Naive thymus-derived CD4-positive, alpha-beta T cell (primary cell): Measurements from ENCODE around the gene COL6A1. TPM values are rescaled to one million over a fixed set of nuclear protein-coding genes. Genes with fewer than 3 reads are reported as not detected.

Experiments used
- ATAC-seq: fragments of 150-1000 bp; cut with Tn5 transposase; 2 replicates; pipeline ENCODE4 v1.10.0; 2021; ENCODE audit warnings: mild to moderate bottlenecking, moderate library complexity
- CTCF ChIA-PET: fragments of 350-600 bp; sonication (Branson Sonifier 250); formaldehyde crosslinking; loops from one replicate; lab custom pipeline; 2021; ENCODE audit warnings: antibody characterized with exemption; lab: Charles Lee
- POLR2A ChIA-PET: fragments of 350-600 bp; sonication (Branson Sonifier 250); formaldehyde crosslinking; loops from one replicate; lab custom pipeline; 2021; ENCODE audit warnings: antibody characterized with exemption, inconsistent platforms; lab: Charles Lee
- DNase-seq, 9 donors: peaks; one replicate each; pipeline versions ENCODE4 v3.0.0 to v3.0.0-alpha.2; 2020 to 2022; ENCODE audit warnings: mixed read lengths in 1 of 9
- H3K27ac ChIP-seq: one replicate; pipeline ENCODE4 v1.7.0; 2013; ENCODE audit warnings: mild to moderate bottlenecking, low read depth, low read length, moderate library complexity
- H3K27me3 ChIP-seq, 2 donors: one replicate each; pipeline ENCODE4 v1.7.0; 2013; ENCODE audit warnings: low read length in 2 of 2, mild to moderate bottlenecking in 2 of 2, moderate library complexity in 2 of 2; ENCODE audit not compliant: control insufficient read depth in 2 of 2, insufficient read depth in 2 of 2
- H3K36me3 ChIP-seq, 3 experiments: 1 replicate in 2 of 3; 2 replicates in 1 of 3; pipeline ENCODE4 v1.7.0; 2013; ENCODE audit warnings: low read length in 3 of 3, mild to moderate bottlenecking in 3 of 3, moderate library complexity in 1 of 3; ENCODE audit not compliant: insufficient read depth in 3 of 3, control insufficient read depth in 2 of 3
- H3K4me1 ChIP-seq, 2 donors: one replicate each; pipeline ENCODE4 v1.7.0; 2013; ENCODE audit warnings: low read length in 2 of 2, mild to moderate bottlenecking in 2 of 2, moderate library complexity in 1 of 2; ENCODE audit not compliant: control insufficient read depth in 2 of 2, insufficient read depth in 2 of 2
- H3K4me3 ChIP-seq: 2 replicates; pipeline ENCODE4 v1.7.0; 2013; ENCODE audit warnings: mild to moderate bottlenecking, low read length
- H3K9me3 ChIP-seq, 3 experiments: 1 replicate in 2 of 3; 2 replicates in 1 of 3; pipeline ENCODE4 v1.7.0; 2013; ENCODE audit warnings: low read length in 3 of 3; ENCODE audit not compliant: control insufficient read depth in 2 of 3
- H3K27ac Mint-ChIP-seq, 9 donors: one replicate each; pipeline ENCODE4 v1.8.0; 2020 to 2022; ENCODE audit warnings: mixed read lengths in 9 of 9, mild to moderate bottlenecking in 8 of 9, moderate library complexity in 5 of 9, inconsistent platforms in 2 of 9
- H3K27me3 Mint-ChIP-seq, 5 donors: one replicate each; pipeline ENCODE4 v1.8.0; 2021 to 2022; ENCODE audit warnings: mixed read lengths in 5 of 5, mild to moderate bottlenecking in 1 of 5
- H3K36me3 Mint-ChIP-seq, 5 donors: one replicate each; pipeline ENCODE4 v1.8.0; 2020 to 2022; ENCODE audit warnings: mixed read lengths in 5 of 5, mild to moderate bottlenecking in 3 of 5, inconsistent platforms in 1 of 5
- H3K4me1 Mint-ChIP-seq, 7 donors: one replicate each; pipeline ENCODE4 v1.8.0; 2020 to 2022; ENCODE audit warnings: mixed read lengths in 7 of 7, mild to moderate bottlenecking in 3 of 7, inconsistent platforms in 1 of 7
- H3K4me3 Mint-ChIP-seq, 10 donors: one replicate each; pipeline ENCODE4 v1.8.0; 2020 to 2022; ENCODE audit warnings: mild to moderate bottlenecking in 10 of 10, mixed read lengths in 10 of 10, moderate library complexity in 6 of 10, inconsistent platforms in 2 of 10
- H3K9me3 Mint-ChIP-seq, 11 donors: one replicate each; pipeline ENCODE4 v1.8.0; 2020 to 2022; ENCODE audit warnings: mixed read lengths in 11 of 11, mild to moderate bottlenecking in 4 of 11, inconsistent platforms in 1 of 11, moderate library complexity in 1 of 11
- intact Hi-C, 2 donors: fragments of 100-400 bp; cut with micrococcal nuclease; formaldehyde crosslinking; loops; one replicate each; pipeline ENCODE4 v1.15.1; 2023
- polyA plus RNA-seq, 2 donors: library from polyadenylated mRNA; unstranded; fragments of 300-500 nt; fragmentation: Illumina TruSeq; gene quantifications; one replicate each; pipeline ENCODE4 v1.2.3, GENCODE V29; 2021
- total RNA-seq, 6 experiments: library from RNA in 5 of 6; stranded (reverse) in 5 of 6; gene quantifications; 1 replicate in 5 of 6; 2 replicates in 1 of 6; pipeline ENCODE4 v1.2.3 and lab custom pipeline; 2021 to 2026

Gene COL6A1
- total and polyA plus RNA-seq, 7 experiments from 2014 or later, result 0.22 to 17.1 (median 6.0) TPM

- ATAC-seq, result no peak
Observed at GRCh38 chr21:46017695-46018094, 36.1 kb downstream of the COL6A1 start.

GRCh38 chr21:46018615-46019014 lies 37.0 kb downstream of the COL6A1 start:
- peaks cover 35 to 51% (median 51%) of the 10 kb centered on the region in 5 donors for H3K27me3 Mint-ChIP-seq

More at GRCh38 chr21:46017695-46018094, 36.1 kb downstream of the COL6A1 start:
- H3K4me3 ChIP-seq, result no peak overlapping the region
- no peak overlapping the region for H3K27ac Mint-ChIP-seq
- H3K4me3 Mint-ChIP-seq, result no peak overlapping the region
- ChIA-PET POLR2A (no interaction called here), CTCF (no interaction called here)
- intact Hi-C loops, result no loop called here
- no peaks in the 10 kb centered on the region for H3K36me3 ChIP-seq
- no peak overlapping the region for H3K27ac ChIP-seq
- no peaks in the 10 kb centered on the region for H3K9me3 ChIP-seq
- peaks cover 35 to 57% (median 51%) of the 10 kb centered on the region in 5 donors for H3K27me3 Mint-ChIP-seq
- H3K27me3 ChIP-seq, result no peaks in the 10 kb centered on the region
- H3K9me3 Mint-ChIP-seq, result no peaks in the 10 kb centered on the region
- no peaks in the 10 kb centered on the region for H3K4me1 ChIP-seq
- no peak for DNase-seq
- no peaks in the 10 kb centered on the region for H3K4me1 Mint-ChIP-seq
- H3K36me3 Mint-ChIP-seq, result no peaks in the 10 kb centered on the region

DNA sequence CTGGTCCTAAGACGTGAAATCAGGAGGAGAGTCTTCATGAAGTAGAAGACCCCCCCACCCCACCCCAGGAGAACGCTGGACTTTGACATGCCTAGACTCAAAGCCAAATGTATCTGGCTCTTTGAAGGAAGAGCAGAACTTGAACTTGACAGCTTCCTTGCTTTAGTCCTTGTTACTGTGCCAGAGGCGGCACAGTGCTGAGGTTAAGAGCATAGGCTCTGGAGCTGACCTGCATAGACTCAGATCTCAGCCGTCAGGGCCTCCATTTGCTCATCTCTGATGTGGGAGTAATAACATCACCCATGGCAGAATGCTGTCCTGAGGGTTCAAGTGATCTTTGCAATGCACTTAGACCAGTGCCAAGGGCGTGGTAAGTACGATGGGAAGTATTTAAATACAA lies 39.0 kb downstream of the COL6A1 start:
- H3K36me3 ChIP-seq, result no peaks in the 10 kb centered on the region
- ATAC-seq (no peak), DNase-seq (no peak)
- no peak overlapping the region for H3K4me3 ChIP-seq
- no peaks in the 10 kb centered on the region for H3K4me1 ChIP-seq
- H3K27ac ChIP-seq, result no peak overlapping the region
- Mint-ChIP-seq H3K36me3 (no peaks in the 10 kb centered on the region), H3K27ac (no peak overlapping the region), H3K27me3 (peaks cover 35 to 51% (median 44%) of the 10 kb centered on the region in 5 donors), H3K4me1 (no peaks in the 10 kb centered on the region), H3K9me3 (no peaks in the 10 kb centered on the region), H3K4me3 (no peak overlapping the region)
- intact Hi-C loops, result no loop called here
- H3K9me3 ChIP-seq, result no peaks in the 10 kb centered on the region
- ChIA-PET POLR2A (no interaction called here), CTCF (no interaction called here)
- no peaks in the 10 kb centered on the region for H3K27me3 ChIP-seq

More at GRCh38 chr21:46018615-46019014, 37.0 kb downstream of the COL6A1 start:
- no peak overlapping the region for H3K27ac Mint-ChIP-seq
- no peaks in the 10 kb centered on the region for H3K4me1 Mint-ChIP-seq
- Histone ChIP-seq H3K9me3 (no peaks in the 10 kb centered on the region), H3K4me1 (no peaks in the 10 kb centered on the region), H3K27ac (no peak overlapping the region), H3K27me3 (no peaks in the 10 kb centered on the region), H3K4me3 (no peak overlapping the region), H3K36me3 (no peaks in the 10 kb centered on the region)
- no peak for DNase-seq
- ChIA-PET CTCF (no interaction called here), POLR2A (no interaction called here)
- H3K36me3 Mint-ChIP-seq, result no peaks in the 10 kb centered on the region
- intact Hi-C loops, result no loop called here
- H3K9me3 Mint-ChIP-seq, result no peaks in the 10 kb centered on the region
- no peak for ATAC-seq
- no peak overlapping the region for H3K4me3 Mint-ChIP-seq

- Mint-ChIP-seq H3K4me1 (no peaks in the 10 kb centered on the region), H3K27ac (no peak overlapping the region), H3K4me3 (no peak overlapping the region), H3K27me3 (peaks cover 36 to 45% (median 40%) of the 10 kb centered on the region in 5 donors), H3K9me3 (no peaks in the 10 kb centered on the region), H3K36me3 (no peaks in the 10 kb centered on the region)
- intact Hi-C loops, result no loop called here
- Histone ChIP-seq H3K9me3 (no peaks in the 10 kb centered on the region), H3K27ac (no peak overlapping the region), H3K4me3 (no peak overlapping the region), H3K4me1 (no peaks in the 10 kb centered on the region), H3K27me3 (no peaks in the 10 kb centered on the region), H3K36me3 (no peaks in the 10 kb centered on the region)
- ChIA-PET POLR2A (no interaction called here), CTCF (no interaction called here)
- no peak for DNase-seq
- ATAC-seq, result no peak
Observed at GRCh38 chr21:46021398-46021797, 39.8 kb downstream of the COL6A1 start.

DNA sequence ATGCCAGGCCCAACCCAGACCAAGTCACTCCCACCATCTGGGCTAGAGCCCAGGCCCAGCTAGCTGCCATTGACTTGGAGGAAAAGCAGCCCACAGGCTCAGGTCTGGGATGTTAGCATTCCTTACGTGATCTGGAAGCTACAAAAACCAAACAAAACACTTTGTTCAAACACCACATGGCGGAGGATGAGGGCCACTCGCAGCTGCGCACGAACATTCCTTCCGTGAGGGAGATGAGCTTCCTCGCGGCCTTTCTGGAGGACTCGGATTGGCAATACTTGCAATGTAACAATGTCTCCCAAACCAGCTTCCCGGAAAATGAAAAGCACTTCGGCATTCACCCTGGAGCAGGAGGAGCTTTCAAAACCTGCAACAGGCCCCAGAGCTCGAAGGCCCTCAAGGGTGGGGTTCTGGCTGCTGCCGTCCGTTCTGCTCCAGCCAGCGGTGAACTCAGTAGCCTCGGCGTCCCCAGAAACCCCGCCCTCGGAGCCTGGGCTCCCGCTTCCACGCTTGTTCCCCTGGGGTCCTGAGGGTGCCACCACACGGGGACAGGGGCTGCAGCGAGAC lies 40.5 kb downstream of the COL6A1 start:
- POLR2A ChIA-PET, result no interaction called here
- peaks cover 30 to 39% (median 35%) of the 10 kb centered on the region in 5 donors for H3K27me3 Mint-ChIP-seq
- H3K9me3 Mint-ChIP-seq, result no peaks in the 10 kb centered on the region
- Histone ChIP-seq H3K9me3 (no peaks in the 10 kb centered on the region), H3K27ac (no peak overlapping the region), H3K4me3 (no peak overlapping the region), H3K27me3 (no peaks in the 10 kb centered on the region), H3K4me1 (no peaks in the 10 kb centered on the region), H3K36me3 (no peaks in the 10 kb centered on the region)
- CTCF ChIA-PET, result no interaction called here
- no peaks in the 10 kb centered on the region for H3K36me3 Mint-ChIP-seq
- no peak for ATAC-seq
- no peak overlapping the region for H3K4me3 Mint-ChIP-seq
- intact Hi-C loops, result no loop called here
- no peak for DNase-seq
- no peaks in the 10 kb centered on the region for H3K4me1 Mint-ChIP-seq
- H3K27ac Mint-ChIP-seq, result no peak overlapping the region

DNA sequence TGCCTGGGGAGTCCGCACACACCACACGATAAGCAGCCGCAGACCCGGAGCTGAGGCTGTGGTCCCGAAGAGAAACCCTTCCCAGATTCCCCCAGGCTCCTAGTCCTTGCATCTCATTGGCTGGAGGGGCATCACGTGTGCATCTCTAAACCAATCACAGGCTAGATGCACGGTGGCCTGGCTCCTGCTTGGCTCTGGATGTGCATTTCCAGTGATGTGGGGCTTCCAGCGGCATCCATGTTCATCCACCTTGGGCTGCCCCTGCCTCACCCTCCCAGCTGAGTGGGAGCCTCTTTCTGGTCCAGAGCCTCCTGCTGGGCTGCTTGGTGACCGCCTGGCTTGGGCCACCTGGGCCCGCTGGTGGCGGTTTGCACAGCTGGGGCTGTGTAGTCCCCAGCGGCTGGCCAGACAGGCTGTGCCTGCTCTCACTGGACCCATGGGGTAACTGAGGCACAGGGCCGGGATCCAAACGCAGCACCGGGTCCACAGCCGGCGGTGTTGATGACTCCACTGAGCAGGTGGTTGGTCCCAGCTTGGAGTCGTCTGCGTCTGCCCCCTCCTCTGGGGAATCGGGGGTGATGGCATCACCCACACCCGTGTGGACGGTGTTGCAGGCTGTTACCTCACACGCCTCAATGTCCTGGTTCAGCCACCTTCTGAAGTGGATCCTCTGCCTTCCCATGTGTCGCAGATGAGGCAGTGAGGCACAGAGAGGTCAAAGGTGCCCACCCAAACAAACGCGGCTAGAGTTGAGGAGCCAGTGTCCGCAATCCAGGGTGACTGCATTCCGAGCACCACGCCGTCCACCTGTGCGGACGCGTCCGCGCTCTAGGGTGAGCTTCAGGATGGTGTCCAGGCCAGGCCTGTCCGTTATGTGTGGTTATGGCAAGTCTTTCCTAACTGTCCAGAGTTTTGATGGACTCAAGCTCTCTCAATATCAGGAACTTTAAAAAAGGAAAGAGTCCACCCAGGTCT lies 41.3 kb downstream of the COL6A1 start:
- no peaks in the 10 kb centered on the region for H3K9me3 Mint-ChIP-seq
- Histone ChIP-seq H3K9me3 (no peaks in the 10 kb centered on the region), H3K27ac (no peak overlapping the region), H3K36me3 (no peaks in the 10 kb centered on the region), H3K4me3 (no peak overlapping the region), H3K4me1 (no peaks in the 10 kb centered on the region), H3K27me3 (no peaks in the 10 kb centered on the region)
- no peak for ATAC-seq
- no peak overlapping the region for H3K4me3 Mint-ChIP-seq
- no peak overlapping the region for H3K27ac Mint-ChIP-seq
- intact Hi-C loops, result no loop called here
- peaks cover 23 to 31% (median 28%) of the 10 kb centered on the region in 5 donors for H3K27me3 Mint-ChIP-seq
- CTCF ChIA-PET, result no interaction called here
- no peaks in the 10 kb centered on the region for H3K4me1 Mint-ChIP-seq
- POLR2A ChIA-PET, result no interaction called here
- no peak for DNase-seq
- no peaks in the 10 kb centered on the region for H3K36me3 Mint-ChIP-seq
